ENCODE data around the gene KIRREL3. TPM values are rescaled to one million over a fixed set of nuclear protein-coding genes. Genes with fewer than 3 reads are reported as not detected.

KIRREL3 gene
- total and polyA plus RNA-seq, 2 of the 4 experiments (the other 2 are of a cell fraction), result 10.9 to 15.9 TPM

GRCh38 chr11:126981635-126982034 is 18.9 kb downstream of the KIRREL3 start:
- Histone ChIP-seq H3K36me3 (ENCODE audit: control insufficient read depth, insufficient read depth, low read length) (no peaks in the 10 kb centered on the region; the same call in 1 of the 2 replicates), H4K5ac (ENCODE audit: low read depth, low read length) (no peak overlapping the region), H3K4me1 (ENCODE audit: control insufficient read depth, insufficient read depth, low read length) (no peaks in the 10 kb centered on the region), H2AK5ac (ENCODE audit: low read depth, low read length) (no peak overlapping the region), H3K4me3 (ENCODE audit: insufficient read depth, low read depth, low read length) (no peak overlapping the region), H3K9me3 (ENCODE audit: control insufficient read depth, insufficient read depth, low read length) (no peaks in the 10 kb centered on the region), H2AK9ac (replicated peaks; ENCODE audit: low read depth, low read length, poor library complexity) (no peak overlapping the region), H3K4ac (ENCODE audit: low read depth, low read length) (no peak overlapping the region), H3K27me3 (ENCODE audit: control insufficient read depth, insufficient read depth, low read length) (no peaks in the 10 kb centered on the region), H4K20me1 (ENCODE audit: insufficient read depth, low read length) (no peaks in the 10 kb centered on the region), H2BK20ac (ENCODE audit: low read depth, low read length) (no peak overlapping the region), H2BK5ac (ENCODE audit: low read depth, low read length, poor library complexity, severe bottlenecking) (no peak overlapping the region), H4K8ac (ENCODE audit: low read depth in 2 of 2, low read length in 2 of 2) (no peak overlapping the region), H3K14ac (replicated peaks; ENCODE audit: low read depth, low read length) (no peak overlapping the region), H3K56ac (ENCODE audit: extremely low read depth, insufficient read depth, low read length) (no peak overlapping the region), H3K27ac (ENCODE audit: insufficient read depth, low read length) (no peak overlapping the region), H3K18ac (ENCODE audit: low read depth, low read length) (no peak overlapping the region), H3K4me2 (ENCODE audit: low read depth, low read length) (no peak overlapping the region), H3K79me1 (ENCODE audit: low read depth in 1 of 2, low read length in 2 of 2) (peaks cover 42 to 62% of the 10 kb centered on the region in 2 experiments), H3K23ac (ENCODE audit: low read depth, low read length) (no peak overlapping the region), H3K9ac (ENCODE audit: low read depth, low read length) (no peak overlapping the region), H2AFZ (replicated peaks; ENCODE audit: low read length, poor library complexity) (no peak overlapping the region), H3K9me1 (ENCODE audit: insufficient read depth, low read length) (peaks cover 2% of the 10 kb centered on the region), H2BK120ac (ENCODE audit: low read depth, low read length) (no peak overlapping the region), H2BK15ac (ENCODE audit: low read depth, low read length) (no peak overlapping the region), H4K91ac (ENCODE audit: insufficient read depth, low read depth, low read length) (no peak overlapping the region)
- ChIA-PET POLR2A (ENCODE audit: unreplicated experiment) (no interaction called here), CTCF (interaction anchor here (1.6 kb wide), 1 partner anchor 9 kb away, joined by 10 read pairs; no protein-coding TSS in a partner anchor)
- DNase-seq, result no peak
- WGBS, 2 experiments (ENCODE audit: extremely low coverage in 2 of 2, insufficient read length in 1 of 2), result no CpG with 5 or more reads among the region's 2 CpGs
- no TSS peak for BruUV-seq (replicated peaks)
- no peak for ATAC-seq (ENCODE audit: low read depth)
- intact Hi-C loops (cut with micrococcal nuclease), result no loop called here
- in situ Hi-C loops (cut with MboI; ENCODE audit: low sequenced_read_pairs), result loop anchor here (25.0 kb wide), 1 partner anchor 544 kb away; no protein-coding TSS in a partner anchor
- TF ChIP-seq SMC3 (IDR thresholded peaks at IDR 0.05; ENCODE audit: low read depth, low read length) (no peak), MAZ (IDR thresholded peaks at IDR 0.05; ENCODE audit: borderline replicate concordance, low read depth, low read length) (no peak), POLR2A (IDR thresholded peaks at IDR 0.05; ENCODE audit: low read depth, low read length) (no peak), CEBPB (IDR thresholded peaks at IDR 0.05; ENCODE audit: low read depth, low read length) (no peak), CTCF (conservative IDR thresholded peaks at IDR 0.05; ENCODE audit: low read depth, low read length) (no peak), USF2 (IDR thresholded peaks at IDR 0.05; ENCODE audit: low read depth, low read length) (no peak), MXI1 (IDR thresholded peaks at IDR 0.05; ENCODE audit: borderline replicate concordance, low read depth, low read length) (no peak), CHD1 (IDR thresholded peaks at IDR 0.05; ENCODE audit: low read depth, low read length) (no peak), MAFK (IDR thresholded peaks at IDR 0.05; ENCODE audit: low read depth, low read length) (no peak), ELK1 (IDR thresholded peaks at IDR 0.05; ENCODE audit: borderline replicate concordance, low read depth, low read length) (no peak), NFE2L2 (IDR thresholded peaks at IDR 0.05; ENCODE audit: low read depth, low read length) (no peak), RAD21 (IDR thresholded peaks at IDR 0.05; ENCODE audit: low read length) (no peak), RCOR1 (IDR thresholded peaks at IDR 0.05; ENCODE audit: insufficient replicate concordance, low read length) (no peak), BHLHE40 (IDR thresholded peaks at IDR 0.05; ENCODE audit: low read depth, low read length) (no peak), RFX5 (IDR thresholded peaks at IDR 0.05; ENCODE audit: low read depth, low read length) (no peak), FOS (IDR thresholded peaks at IDR 0.05; ENCODE audit: low read depth, low read length) (no peak)
- dilution Hi-C loops (cut with HindIII; ENCODE audit: low sequenced_read_pairs, unreplicated experiment), result no loop called here

Data from IMR-90 (cell line).